PFSK-1 (cell line): Measurements from ENCODE around the gene PNPLA7.

Source experiments
- FOXP2 ChIP-seq: optimal IDR thresholded peaks from 2 replicates; pipeline ENCODE3; 2011; ENCODE audit warnings: borderline replicate concordance, control low read depth, inconsistent platforms; ENCODE audit not compliant: insufficient read depth; ENCODE audit errors: extremely low read length, extremely low read depth
- POLR2AphosphoS5 ChIP-seq: IDR thresholded peaks from 2 replicates; pipeline ENCODE4 v1.6.1; 2012; ENCODE audit warnings: low read depth, mild to moderate bottlenecking, control low read depth, low read length, moderate library complexity
- SIN3A ChIP-seq: IDR thresholded peaks from 2 replicates; pipeline ENCODE4 v1.6.1; 2012; ENCODE audit warnings: mild to moderate bottlenecking, low read length, moderate library complexity, borderline replicate concordance; ENCODE audit not compliant: insufficient read depth
- TAF1 ChIP-seq: IDR thresholded peaks from 2 replicates; pipeline ENCODE4 v1.6.1; 2012; ENCODE audit warnings: low read length, control low read depth, borderline replicate concordance; ENCODE audit not compliant: insufficient read depth
- TF ChIP-seq, protein P1 (sequence below), 2 experiments: IDR thresholded peaks; 2 replicates each; pipeline versions ENCODE4 v1.6.1 to v1.8.0; 2011 to 2012; ENCODE audit warnings: low read depth in 2 of 2, low read length in 2 of 2, control low read depth in 1 of 2, inconsistent platforms in 1 of 2, mild to moderate bottlenecking in 1 of 2, moderate library complexity in 1 of 2; ENCODE audit not compliant: insufficient read depth in 1 of 2

DNA sequence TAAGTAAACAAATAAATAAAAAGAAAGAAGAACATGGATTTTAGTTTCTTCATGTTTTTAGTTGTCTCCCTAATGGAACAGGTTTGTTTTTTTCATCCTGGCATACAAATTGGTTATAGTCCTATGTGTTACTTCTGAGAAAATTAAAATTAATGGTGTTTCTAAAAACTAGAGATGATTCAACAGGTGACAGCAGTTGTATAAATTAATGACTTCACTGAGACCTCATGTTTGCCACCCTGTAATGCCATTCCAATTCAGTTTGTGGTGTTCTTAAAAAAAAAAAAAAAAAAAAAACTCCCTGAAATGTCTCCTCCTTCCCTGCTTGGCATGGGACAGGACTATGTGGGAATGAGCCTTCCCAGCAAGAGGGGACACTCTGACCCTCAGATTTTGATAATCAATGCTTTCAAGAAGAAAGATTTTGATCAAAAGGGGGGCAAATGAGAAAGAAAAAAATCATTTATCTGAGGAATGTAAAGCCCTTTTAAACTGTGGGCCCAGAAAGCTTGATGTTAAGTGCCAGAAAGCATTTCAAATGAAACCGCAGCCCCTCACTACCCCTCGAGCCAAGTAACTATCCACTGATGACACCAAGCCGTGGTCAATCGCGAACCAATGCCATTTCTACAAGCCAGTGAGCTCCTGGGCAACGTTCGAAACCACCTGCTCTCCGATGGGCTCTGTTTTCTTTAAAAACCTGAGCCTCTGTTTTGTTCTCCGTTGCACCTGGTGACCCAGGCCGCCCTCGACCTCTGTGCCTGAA, 128.2 kb downstream of the PNPLA7 start:
- TF ChIP-seq POLR2AphosphoS5 (no peak), TAF1 (no peak), SIN3A (no peak), FOXP2 (no peak)
- TF ChIP-seq, protein P1, sequence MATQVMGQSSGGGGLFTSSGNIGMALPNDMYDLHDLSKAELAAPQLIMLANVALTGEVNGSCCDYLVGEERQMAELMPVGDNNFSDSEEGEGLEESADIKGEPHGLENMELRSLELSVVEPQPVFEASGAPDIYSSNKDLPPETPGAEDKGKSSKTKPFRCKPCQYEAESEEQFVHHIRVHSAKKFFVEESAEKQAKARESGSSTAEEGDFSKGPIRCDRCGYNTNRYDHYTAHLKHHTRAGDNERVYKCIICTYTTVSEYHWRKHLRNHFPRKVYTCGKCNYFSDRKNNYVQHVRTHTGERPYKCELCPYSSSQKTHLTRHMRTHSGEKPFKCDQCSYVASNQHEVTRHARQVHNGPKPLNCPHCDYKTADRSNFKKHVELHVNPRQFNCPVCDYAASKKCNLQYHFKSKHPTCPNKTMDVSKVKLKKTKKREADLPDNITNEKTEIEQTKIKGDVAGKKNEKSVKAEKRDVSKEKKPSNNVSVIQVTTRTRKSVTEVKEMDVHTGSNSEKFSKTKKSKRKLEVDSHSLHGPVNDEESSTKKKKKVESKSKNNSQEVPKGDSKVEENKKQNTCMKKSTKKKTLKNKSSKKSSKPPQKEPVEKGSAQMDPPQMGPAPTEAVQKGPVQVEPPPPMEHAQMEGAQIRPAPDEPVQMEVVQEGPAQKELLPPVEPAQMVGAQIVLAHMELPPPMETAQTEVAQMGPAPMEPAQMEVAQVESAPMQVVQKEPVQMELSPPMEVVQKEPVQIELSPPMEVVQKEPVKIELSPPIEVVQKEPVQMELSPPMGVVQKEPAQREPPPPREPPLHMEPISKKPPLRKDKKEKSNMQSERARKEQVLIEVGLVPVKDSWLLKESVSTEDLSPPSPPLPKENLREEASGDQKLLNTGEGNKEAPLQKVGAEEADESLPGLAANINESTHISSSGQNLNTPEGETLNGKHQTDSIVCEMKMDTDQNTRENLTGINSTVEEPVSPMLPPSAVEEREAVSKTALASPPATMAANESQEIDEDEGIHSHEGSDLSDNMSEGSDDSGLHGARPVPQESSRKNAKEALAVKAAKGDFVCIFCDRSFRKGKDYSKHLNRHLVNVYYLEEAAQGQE (IDR thresholded peaks at IDR 0.05; ENCODE audit: insufficient read depth in 1 of 2, low read depth in 2 of 2, low read length in 2 of 2) = no peak
